Stimulated activated naive CD8-positive, alpha-beta T cell treated with anti-CD3 and anti-CD28 coated beads, Interleukin-15, Interleukin-2, amounts not matched to agents 100 ng/mL and 50 ng/mL, for 24 hours (primary cell): ENCODE data around the gene DLGAP3.

ENCODE experiments used
- H3K27ac Mint-ChIP-seq: one replicate; pipeline ENCODE4 v1.8.0; 2021; ENCODE audit warnings: mild to moderate bottlenecking, mixed read lengths
- H3K27me3 Mint-ChIP-seq: one replicate; pipeline ENCODE4 v1.8.0; 2021; ENCODE audit warnings: mixed read lengths
- H3K36me3 Mint-ChIP-seq: one replicate; pipeline ENCODE4 v1.8.0; 2021; ENCODE audit warnings: low read depth, mixed read lengths
- H3K4me1 Mint-ChIP-seq: one replicate; pipeline ENCODE4 v1.8.0; 2021; ENCODE audit warnings: low read depth, mixed read lengths
- H3K4me3 Mint-ChIP-seq: one replicate; pipeline ENCODE4 v1.8.0; 2021; ENCODE audit warnings: mild to moderate bottlenecking, mixed read lengths
- H3K9me3 Mint-ChIP-seq: one replicate; pipeline ENCODE4 v1.8.0; 2021; ENCODE audit warnings: mixed read lengths

The DLGAP3 gene

GRCh38 chr1:34918386-34918976 lies 11.0 kb downstream of the DLGAP3 start:
- no peak overlapping the region for H3K4me3 Mint-ChIP-seq
- H3K27me3 Mint-ChIP-seq, result peaks cover 37% of the 10 kb centered on the region
- H3K9me3 Mint-ChIP-seq, result no peaks in the 10 kb centered on the region
- no peak overlapping the region for H3K27ac Mint-ChIP-seq
- no peaks in the 10 kb centered on the region for H3K36me3 Mint-ChIP-seq
- H3K4me1 Mint-ChIP-seq, result peaks cover 9% of the 10 kb centered on the region

- H3K4me1 Mint-ChIP-seq, result peaks cover 9% of the 10 kb centered on the region
- no peaks in the 10 kb centered on the region for H3K36me3 Mint-ChIP-seq
- no peaks in the 10 kb centered on the region for H3K9me3 Mint-ChIP-seq
- H3K27me3 Mint-ChIP-seq, result peaks cover 23% of the 10 kb centered on the region
- no peak overlapping the region for H3K27ac Mint-ChIP-seq
- H3K4me3 Mint-ChIP-seq, result no peak overlapping the region
Measured at GRCh38 chr1:34917017-34917416, 12.4 kb downstream of the DLGAP3 start.

- H3K4me3 Mint-ChIP-seq, result no peak overlapping the region
- H3K36me3 Mint-ChIP-seq, result no peaks in the 10 kb centered on the region
- H3K27ac Mint-ChIP-seq, result no peak overlapping the region
- peaks cover 9% of the 10 kb centered on the region for H3K4me1 Mint-ChIP-seq
- H3K27me3 Mint-ChIP-seq, result peaks cover 15% of the 10 kb centered on the region
- no peaks in the 10 kb centered on the region for H3K9me3 Mint-ChIP-seq
Measured at GRCh38 chr1:34916104-34916503, 13.3 kb downstream of the DLGAP3 start.

- Mint-ChIP-seq H3K4me1 (peaks cover 9% of the 10 kb centered on the region), H3K9me3 (no peaks in the 10 kb centered on the region), H3K4me3 (no peak overlapping the region), H3K36me3 (no peaks in the 10 kb centered on the region), H3K27ac (no peak overlapping the region), H3K27me3 (peaks cover 10% of the 10 kb centered on the region)
Measured at GRCh38 chr1:34915521-34915920, 13.9 kb downstream of the DLGAP3 start.

- Mint-ChIP-seq H3K27ac (no peak overlapping the region), H3K36me3 (no peaks in the 10 kb centered on the region), H3K4me3 (no peak overlapping the region), H3K27me3 (peaks cover 4% of the 10 kb centered on the region), H3K9me3 (no peaks in the 10 kb centered on the region), H3K4me1 (peaks cover 8% of the 10 kb centered on the region)
Measured at GRCh38 chr1:34914958-34915357, 14.5 kb downstream of the DLGAP3 start.

- Mint-ChIP-seq H3K27me3 (no peaks in the 10 kb centered on the region), H3K27ac (no peak overlapping the region), H3K36me3 (no peaks in the 10 kb centered on the region), H3K4me3 (no peak overlapping the region), H3K4me1 (no peaks in the 10 kb centered on the region), H3K9me3 (no peaks in the 10 kb centered on the region)
Measured at GRCh38 chr1:34911465-34911864, 18.0 kb downstream of the DLGAP3 start.

- no peaks in the 10 kb centered on the region for H3K27me3 Mint-ChIP-seq
- H3K36me3 Mint-ChIP-seq, result no peaks in the 10 kb centered on the region
- no peaks in the 10 kb centered on the region for H3K4me1 Mint-ChIP-seq
- H3K27ac Mint-ChIP-seq, result no peak overlapping the region
- no peaks in the 10 kb centered on the region for H3K9me3 Mint-ChIP-seq
- H3K4me3 Mint-ChIP-seq, result no peak overlapping the region
Measured at GRCh38 chr1:34910425-34910824, 19.0 kb downstream of the DLGAP3 start.

- Mint-ChIP-seq H3K4me1 (no peaks in the 10 kb centered on the region), H3K9me3 (no peaks in the 10 kb centered on the region), H3K27ac (no peak overlapping the region), H3K27me3 (no peaks in the 10 kb centered on the region), H3K36me3 (no peaks in the 10 kb centered on the region), H3K4me3 (no peak overlapping the region)
Measured at GRCh38 chr1:34908369-34908768, 21.1 kb downstream of the DLGAP3 start.

- H3K4me1 Mint-ChIP-seq, result no peaks in the 10 kb centered on the region
- H3K27me3 Mint-ChIP-seq, result no peaks in the 10 kb centered on the region
- no peak overlapping the region for H3K27ac Mint-ChIP-seq
- H3K4me3 Mint-ChIP-seq, result no peak overlapping the region
- no peaks in the 10 kb centered on the region for H3K9me3 Mint-ChIP-seq
- no peaks in the 10 kb centered on the region for H3K36me3 Mint-ChIP-seq
Measured at GRCh38 chr1:34907487-34908090, 21.9 kb downstream of the DLGAP3 start.

- Mint-ChIP-seq H3K36me3 (no peaks in the 10 kb centered on the region), H3K9me3 (no peaks in the 10 kb centered on the region), H3K4me1 (no peaks in the 10 kb centered on the region), H3K27ac (no peak overlapping the region), H3K27me3 (peaks cover 3% of the 10 kb centered on the region), H3K4me3 (no peak overlapping the region)
Measured at GRCh38 chr1:34906756-34907155, 22.7 kb downstream of the DLGAP3 start.

- Mint-ChIP-seq H3K4me1 (no peaks in the 10 kb centered on the region), H3K9me3 (no peaks in the 10 kb centered on the region), H3K27ac (no peak overlapping the region), H3K4me3 (no peak overlapping the region), H3K36me3 (no peaks in the 10 kb centered on the region), H3K27me3 (peaks cover 6% of the 10 kb centered on the region)
Measured at GRCh38 chr1:34906222-34906621, 23.2 kb downstream of the DLGAP3 start.

- H3K9me3 Mint-ChIP-seq, result no peaks in the 10 kb centered on the region
- no peaks in the 10 kb centered on the region for H3K36me3 Mint-ChIP-seq
- no peak overlapping the region for H3K27ac Mint-ChIP-seq
- peaks cover 6% of the 10 kb centered on the region for H3K27me3 Mint-ChIP-seq
- no peak overlapping the region for H3K4me3 Mint-ChIP-seq
- no peaks in the 10 kb centered on the region for H3K4me1 Mint-ChIP-seq
Measured at GRCh38 chr1:34905098-34905459, 24.4 kb downstream of the DLGAP3 start.

GRCh38 chr1:34904236-34905097 lies 25.0 kb downstream of the DLGAP3 start:
- Mint-ChIP-seq H3K27ac (no peak overlapping the region), H3K9me3 (no peaks in the 10 kb centered on the region), H3K36me3 (no peaks in the 10 kb centered on the region), H3K4me3 (no peak overlapping the region), H3K27me3 (peaks cover 6% of the 10 kb centered on the region), H3K4me1 (no peaks in the 10 kb centered on the region)

- Mint-ChIP-seq H3K4me1 (no peaks in the 10 kb centered on the region), H3K4me3 (no peak overlapping the region), H3K27ac (no peak overlapping the region), H3K9me3 (no peaks in the 10 kb centered on the region), H3K27me3 (peaks cover 6% of the 10 kb centered on the region), H3K36me3 (no peaks in the 10 kb centered on the region)
Measured at GRCh38 chr1:34901919-34902318, 27.5 kb downstream of the DLGAP3 start.

GRCh38 chr1:34900775-34901502 lies 28.5 kb downstream of the DLGAP3 start:
- H3K27ac Mint-ChIP-seq, result no peak overlapping the region
- H3K9me3 Mint-ChIP-seq, result no peaks in the 10 kb centered on the region
- no peaks in the 10 kb centered on the region for H3K4me1 Mint-ChIP-seq
- H3K36me3 Mint-ChIP-seq, result no peaks in the 10 kb centered on the region
- peaks cover 6% of the 10 kb centered on the region for H3K27me3 Mint-ChIP-seq
- H3K4me3 Mint-ChIP-seq, result no peak overlapping the region
